Calu3 (cell line): ENCODE results near the gene NADK2. TPM values are rescaled to one million over a fixed set of nuclear protein-coding genes. Genes with fewer than 3 reads are reported as not detected.

Experiments
- BruUV-seq: library from RNA; stranded (reverse); fragments of 400-500 nt; replicated peaks from 2 replicates; lab custom pipeline; 2021; lab: Mats Ljungman, UMichigan
- CTCF ChIA-PET: fragments of 300-600 bp; sonication (Branson Sonifier 250); formaldehyde crosslinking; loops from one replicate; lab custom pipeline; 2022; ENCODE audit warnings: antibody characterized with exemption; lab: Charles Lee
- DNase-seq: peaks from one replicate; pipeline ENCODE4 v3.0.0; 2022
- H3K27ac Mint-ChIP-seq: one replicate; pipeline ENCODE4 v1.8.0; 2022; ENCODE audit warnings: mixed read lengths; ENCODE audit not compliant: unreplicated experiment
- H3K27me3 Mint-ChIP-seq: one replicate; pipeline ENCODE4 v1.8.0; 2022; ENCODE audit warnings: mixed read lengths; ENCODE audit not compliant: unreplicated experiment
- H3K36me3 Mint-ChIP-seq: one replicate; pipeline ENCODE4 v1.8.0; 2022; ENCODE audit warnings: mild to moderate bottlenecking, moderate library complexity, mixed read lengths; ENCODE audit not compliant: insufficient read depth, unreplicated experiment
- H3K4me1 Mint-ChIP-seq: one replicate; pipeline ENCODE4 v1.8.0; 2022; ENCODE audit warnings: mild to moderate bottlenecking, low read depth, mixed read lengths; ENCODE audit not compliant: unreplicated experiment
- H3K4me3 Mint-ChIP-seq: one replicate; pipeline ENCODE4 v1.8.0; 2022; ENCODE audit warnings: mild to moderate bottlenecking, low read depth, moderate library complexity, mixed read lengths; ENCODE audit not compliant: unreplicated experiment
- H3K9me3 Mint-ChIP-seq: one replicate; pipeline ENCODE4 v1.8.0; 2022; ENCODE audit warnings: low read depth, mixed read lengths; ENCODE audit not compliant: unreplicated experiment
- intact Hi-C: fragments of 100-400 bp; cut with micrococcal nuclease; formaldehyde crosslinking; loops from one replicate; pipeline ENCODE4 v1.10.0; 2022; ENCODE audit not compliant: unreplicated experiment
- total RNA-seq: library from RNA; stranded (reverse); gene quantifications from 2 replicates; pipeline ENCODE4 v1.2.3, GENCODE V29; 2022
- TF ChIP-seq, protein P1 (sequence below): fragments of 200-600 bp; IDR thresholded peaks from one replicate; pipeline ENCODE4 v1.8.0; 2022; ENCODE audit warnings: antibody characterized with exemption; ENCODE audit not compliant: unreplicated experiment

The NADK2 gene
- total RNA-seq, 1 experiment from 2014 or later, result 18.8 TPM

DNA sequence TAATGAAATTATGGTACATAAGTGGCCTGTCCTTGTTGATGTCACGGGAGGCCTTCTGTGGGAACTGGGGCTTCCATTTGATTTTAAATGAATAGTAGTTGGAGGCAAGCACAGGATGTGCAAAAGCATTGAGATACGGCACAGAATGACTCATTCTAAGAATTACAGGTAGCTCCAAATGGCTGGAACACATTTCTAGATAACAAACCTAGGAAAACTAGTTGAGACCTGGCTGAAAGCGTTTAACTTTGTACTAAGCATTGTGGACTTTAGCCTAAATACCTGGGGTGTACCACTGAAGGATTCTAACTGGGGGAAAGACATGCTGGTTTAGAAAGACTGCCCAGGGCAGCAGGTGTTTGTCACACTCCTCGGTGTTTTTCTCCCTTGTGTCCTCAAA lies 80.4 kb downstream of the NADK2 start:
- Mint-ChIP-seq H3K4me3 (no peak overlapping the region), H3K27ac (no peak overlapping the region), H3K9me3 (no peaks in the 10 kb centered on the region), H3K4me1 (no peaks in the 10 kb centered on the region), H3K36me3 (no peaks in the 10 kb centered on the region), H3K27me3 (no peaks in the 10 kb centered on the region)
- DNase-seq, result no peak
- BruUV-seq, result no TSS peak
- TF ChIP-seq, protein P1, sequence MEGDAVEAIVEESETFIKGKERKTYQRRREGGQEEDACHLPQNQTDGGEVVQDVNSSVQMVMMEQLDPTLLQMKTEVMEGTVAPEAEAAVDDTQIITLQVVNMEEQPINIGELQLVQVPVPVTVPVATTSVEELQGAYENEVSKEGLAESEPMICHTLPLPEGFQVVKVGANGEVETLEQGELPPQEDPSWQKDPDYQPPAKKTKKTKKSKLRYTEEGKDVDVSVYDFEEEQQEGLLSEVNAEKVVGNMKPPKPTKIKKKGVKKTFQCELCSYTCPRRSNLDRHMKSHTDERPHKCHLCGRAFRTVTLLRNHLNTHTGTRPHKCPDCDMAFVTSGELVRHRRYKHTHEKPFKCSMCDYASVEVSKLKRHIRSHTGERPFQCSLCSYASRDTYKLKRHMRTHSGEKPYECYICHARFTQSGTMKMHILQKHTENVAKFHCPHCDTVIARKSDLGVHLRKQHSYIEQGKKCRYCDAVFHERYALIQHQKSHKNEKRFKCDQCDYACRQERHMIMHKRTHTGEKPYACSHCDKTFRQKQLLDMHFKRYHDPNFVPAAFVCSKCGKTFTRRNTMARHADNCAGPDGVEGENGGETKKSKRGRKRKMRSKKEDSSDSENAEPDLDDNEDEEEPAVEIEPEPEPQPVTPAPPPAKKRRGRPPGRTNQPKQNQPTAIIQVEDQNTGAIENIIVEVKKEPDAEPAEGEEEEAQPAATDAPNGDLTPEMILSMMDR, result no peak
- intact Hi-C loops, result no loop called here
- CTCF ChIA-PET, result no interaction called here

DNA sequence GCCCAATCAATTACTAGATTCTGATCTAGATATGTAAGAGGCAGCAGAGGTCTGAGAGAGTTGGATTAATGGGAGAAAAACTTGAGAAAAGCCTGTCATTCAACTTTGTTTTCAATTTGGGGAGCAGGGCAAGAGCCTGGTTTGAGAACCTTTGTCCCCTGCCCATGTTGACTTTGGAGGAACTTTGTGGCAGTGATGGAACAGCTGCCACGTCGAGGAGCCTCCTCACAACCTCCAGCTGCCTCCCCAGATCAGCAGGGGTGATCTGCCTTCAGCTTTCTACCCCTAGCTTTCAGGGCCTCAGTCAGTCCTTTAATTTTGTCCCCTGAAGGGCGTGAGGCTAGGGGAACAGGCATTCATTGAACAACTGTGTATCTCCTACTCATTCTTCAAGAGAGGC lies 81.1 kb downstream of the NADK2 start:
- intact Hi-C loops, result no loop called here
- Mint-ChIP-seq H3K27me3 (no peaks in the 10 kb centered on the region), H3K27ac (no peak overlapping the region), H3K4me3 (no peak overlapping the region), H3K36me3 (no peaks in the 10 kb centered on the region), H3K9me3 (no peaks in the 10 kb centered on the region), H3K4me1 (no peaks in the 10 kb centered on the region)
- DNase-seq, result no peak
- TF ChIP-seq, protein P1, result no peak
- BruUV-seq, result no TSS peak
- CTCF ChIA-PET, result no interaction called here

DNA sequence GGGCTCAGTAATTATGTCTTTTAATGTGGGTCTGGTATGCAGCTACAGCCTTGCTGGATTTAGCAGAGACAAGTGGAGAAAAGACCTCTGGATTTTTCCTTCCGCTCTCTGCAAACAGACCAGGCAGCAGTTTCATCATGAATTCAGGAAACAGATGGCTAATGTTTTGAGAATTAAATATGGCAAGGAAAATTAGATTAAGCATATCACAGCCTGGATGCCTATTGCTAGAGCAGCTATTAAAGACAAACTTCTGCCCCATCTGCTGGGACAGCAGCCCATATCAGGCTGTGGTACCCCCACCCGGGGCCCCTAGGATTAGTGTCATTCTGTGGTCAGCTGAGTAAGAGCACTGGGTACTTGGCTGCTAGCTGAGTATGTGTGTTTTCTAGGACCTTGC lies 83.6 kb downstream of the NADK2 start:
- no peaks in the 10 kb centered on the region for H3K36me3 Mint-ChIP-seq

DNA sequence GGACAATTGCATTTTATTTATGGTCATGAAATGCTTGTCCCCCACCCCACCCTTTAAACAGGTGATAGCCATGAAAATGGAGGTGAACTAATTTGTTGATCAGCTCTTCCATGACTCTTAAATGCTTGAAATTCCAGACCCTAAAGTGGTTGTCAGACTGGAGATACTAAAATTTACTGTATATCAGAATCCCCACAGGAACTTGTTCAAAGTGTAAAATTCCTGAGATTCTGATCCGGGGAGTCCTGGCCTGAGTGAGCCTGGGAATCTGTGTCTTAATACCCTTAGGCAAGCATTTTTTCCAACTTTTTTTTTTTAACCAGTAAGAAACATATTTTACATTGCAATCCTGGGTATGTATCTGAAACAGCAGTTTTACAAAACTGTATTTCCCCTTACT lies 85.1 kb downstream of the NADK2 start:
- BruUV-seq, result no TSS peak
- CTCF ChIA-PET, result no interaction called here
- peaks cover 14% of the 10 kb centered on the region for H3K4me1 Mint-ChIP-seq
- DNase-seq, result no peak
- intact Hi-C loops, result no loop called here
- no peak overlapping the region for H3K27ac Mint-ChIP-seq
- H3K4me3 Mint-ChIP-seq, result no peak overlapping the region
- TF ChIP-seq, protein P1, result no peak
- no peaks in the 10 kb centered on the region for H3K9me3 Mint-ChIP-seq
- peaks cover 13% of the 10 kb centered on the region for H3K36me3 Mint-ChIP-seq
- no peaks in the 10 kb centered on the region for H3K27me3 Mint-ChIP-seq

More for the DNA sequence above, 83.6 kb downstream of the NADK2 start:
- Mint-ChIP-seq H3K27me3 (no peaks in the 10 kb centered on the region), H3K9me3 (no peaks in the 10 kb centered on the region), H3K4me3 (no peak overlapping the region), H3K4me1 (peaks cover 14% of the 10 kb centered on the region), H3K27ac (no peak overlapping the region)
- no peak for DNase-seq
- no TSS peak for BruUV-seq
- TF ChIP-seq, protein P1, result no peak
- CTCF ChIA-PET, result no interaction called here
- intact Hi-C loops, result no loop called here
